Smooth muscle cell (in vitro differentiated cells): Measurements from ENCODE around the gene FKBP1B. TPM values are rescaled to one million over a fixed set of nuclear protein-coding genes. Genes with fewer than 3 reads are reported as not detected.
A peak's percentile ranks its signal among the peaks of the same experiment; 100 is the strongest.

Experiments used
- DNase-seq: peaks from one replicate; lab custom pipeline; 2025; ENCODE audit not compliant: unreplicated experiment; lab: John Stamatoyannopoulos, UW
- H2AFZ ChIP-seq: fragments of 200-600 bp; sonication (generic); 2 replicates; pipeline ENCODE4 v1.6.0; 2016; ENCODE audit warnings: antibody characterized with exemption, low read depth, mild to moderate bottlenecking
- H3F3A ChIP-seq: fragments of 200-600 bp; sonication (generic); 2 replicates; pipeline ENCODE4 v1.6.0; 2017; ENCODE audit warnings: antibody characterized with exemption, low read depth
- H3K27ac ChIP-seq: fragments of 200-600 bp; sonication (generic); 2 replicates; pipeline ENCODE4 v1.5.1; 2016; ENCODE audit warnings: low read depth, mild to moderate bottlenecking
- H3K27me3 ChIP-seq: fragments of 200-600 bp; sonication (generic); 2 replicates; pipeline ENCODE4 v1.6.1; 2016; ENCODE audit warnings: low read depth, mild to moderate bottlenecking
- H3K36me3 ChIP-seq: fragments of 200-600 bp; sonication (generic); 2 replicates; pipeline ENCODE4 v1.5.1; 2016; ENCODE audit warnings: low read depth
- H3K4me1 ChIP-seq: fragments of 200-600 bp; sonication (generic); 2 replicates; pipeline ENCODE4 v1.5.1; 2016; ENCODE audit warnings: low read depth
- H3K4me2 ChIP-seq: fragments of 200-600 bp; sonication (generic); 2 replicates; pipeline ENCODE4 v1.6.0; 2016; ENCODE audit warnings: mild to moderate bottlenecking
- H3K4me3 ChIP-seq: fragments of 200-600 bp; sonication (generic); 2 replicates; pipeline ENCODE4 v1.5.1; 2016; ENCODE audit warnings: mild to moderate bottlenecking
- H3K79me2 ChIP-seq: fragments of 200-600 bp; sonication (generic); 2 replicates; pipeline ENCODE4 v1.6.0; 2016; ENCODE audit warnings: low read depth, mild to moderate bottlenecking
- H3K9ac ChIP-seq: fragments of 200-600 bp; sonication (generic); 2 replicates; pipeline ENCODE4 v1.6.0; 2016; ENCODE audit warnings: low read depth
- H3K9me3 ChIP-seq: fragments of 200-600 bp; sonication (generic); replicated peaks from 2 replicates; pipeline ENCODE4 v1.5.1; 2016; ENCODE audit warnings: low read depth
- H4K20me1 ChIP-seq: fragments of 200-600 bp; sonication (generic); 2 replicates; pipeline ENCODE4 v1.6.0; 2016; ENCODE audit warnings: low read depth
- CTCF ChIP-seq: fragments of 200-600 bp; sonication (generic); IDR thresholded peaks from 2 replicates; pipeline ENCODE4 v1.5.1; 2017; ENCODE audit warnings: borderline replicate concordance, mild to moderate bottlenecking, antibody characterized with exemption; ENCODE audit not compliant: insufficient read depth, poor library complexity, severe bottlenecking
- WGBS: methylation state at CpG from one replicate; pipeline ENCODE4 v1.1.7; 2016; ENCODE audit warnings: low lambda C conversion rate; 5-methylcytosine and 5-hydroxymethylcytosine counted together
- polyA plus RNA-seq: library from polyadenylated mRNA; unstranded; fragments of >200 nt; fragmentation: Nextera tagmentation; extraction: Ambion mirVana; gene quantifications from 2 replicates; pipeline ENCODE4 v1.2.1, GENCODE V29; 2016
- total RNA-seq: library from RNA; depleted of rRNA; stranded (reverse); fragments of >200 nt; gene quantifications from 2 replicates; pipeline ENCODE4 v1.2.3, GENCODE V29; 2014

FKBP1B gene
- total and polyA plus RNA-seq, 2 experiments from 2014 or later, result 17.5 to 26.3 TPM

GRCh38 chr2:24077535-24077877 is 28.0 kb downstream of the FKBP1B start:
- Histone ChIP-seq H3K9me3 (no peaks in the 10 kb centered on the region), H3K9ac (peak overlapping the region; percentile 41), H2AFZ (peak overlapping the region; percentile 78), H3K4me1 (peaks cover 15% of the 10 kb centered on the region), H3K79me2 (peaks cover 33% of the 10 kb centered on the region), H3K27me3 (no peaks in the 10 kb centered on the region), H3K27ac (peak overlapping the region; percentile 58), H3F3A (peaks cover 12% of the 10 kb centered on the region), H4K20me1 (peaks cover 18% of the 10 kb centered on the region), H3K4me3 (peak overlapping the region; percentile 84), H3K4me2 (peak overlapping the region; percentile 91), H3K36me3 (peaks cover 4% of the 10 kb centered on the region)
- DNase-seq, result no peak
- WGBS, result 26% methylated on average over 9 of the region's 9 CpGs
- TF ChIP-seq CTCF, result no peak

- DNase-seq, result no peak
Measured at GRCh38 chr2:24077879-24078278, 28.3 kb downstream of the FKBP1B start.

GRCh38 chr2:24080701-24081100 is 31.2 kb downstream of the FKBP1B start:
- H3K27me3 ChIP-seq, result no peaks in the 10 kb centered on the region
- 71% methylated on average over 2 of the region's 2 CpGs for WGBS
- peaks cover under 1% of the 10 kb centered on the region for H3K79me2 ChIP-seq
- H4K20me1 ChIP-seq, result no peaks in the 10 kb centered on the region
- peaks cover 4% of the 10 kb centered on the region for H3K36me3 ChIP-seq
- DNase-seq, result no peak
- H3K4me2 ChIP-seq, result no peak overlapping the region
- H3K4me3 ChIP-seq, result no peak overlapping the region
- H3K9ac ChIP-seq, result no peak overlapping the region
- no peak for TF ChIP-seq CTCF
- peaks cover 14% of the 10 kb centered on the region for H3K4me1 ChIP-seq
- H3K27ac ChIP-seq, result no peak overlapping the region
- no peaks in the 10 kb centered on the region for H3K9me3 ChIP-seq
- no peak overlapping the region for H2AFZ ChIP-seq
- H3F3A ChIP-seq, result peaks cover 13% of the 10 kb centered on the region

More at GRCh38 chr2:24077879-24078278, 28.3 kb downstream of the FKBP1B start:
- WGBS, result 76% methylated on average over 2 of the region's 2 CpGs
- no peak for TF ChIP-seq CTCF
- H3K9me3 ChIP-seq, result no peaks in the 10 kb centered on the region
- H2AFZ ChIP-seq, result no peak overlapping the region
- peak overlapping the region; percentile 84 for H3K4me3 ChIP-seq
- H3K36me3 ChIP-seq, result peaks cover 4% of the 10 kb centered on the region
- peaks cover 29% of the 10 kb centered on the region for H3K79me2 ChIP-seq
- H3F3A ChIP-seq, result peaks cover 12% of the 10 kb centered on the region
- peak overlapping the region; percentile 91 for H3K4me2 ChIP-seq
- H3K27ac ChIP-seq, result peak overlapping the region; percentile 58
- no peaks in the 10 kb centered on the region for H3K27me3 ChIP-seq
- no peak overlapping the region for H3K9ac ChIP-seq
- peaks cover 15% of the 10 kb centered on the region for H3K4me1 ChIP-seq
- peaks cover 14% of the 10 kb centered on the region for H4K20me1 ChIP-seq
